ENCODE data around the gene EIF1AX. TPM values are rescaled to one million over a fixed set of nuclear protein-coding genes. Genes with fewer than 3 reads are reported as not detected.
"Not testable (repeated sequence)": the region's sequence is repeated elsewhere in the genome, so short reads cannot be mapped to it uniquely, and the experiment has no call there.

Gene EIF1AX, protein sequence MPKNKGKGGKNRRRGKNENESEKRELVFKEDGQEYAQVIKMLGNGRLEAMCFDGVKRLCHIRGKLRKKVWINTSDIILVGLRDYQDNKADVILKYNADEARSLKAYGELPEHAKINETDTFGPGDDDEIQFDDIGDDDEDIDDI
- 100 to 1,000 TPM in 2 of 10 donors, 10 to 100 TPM in 8; 59.7 to 107 (median 81.5) TPM for polyA plus RNA-seq (ENCODE audit: insufficient read length in 10 of 10)
- long read RNA-seq, donor 1, full-length matches to known transcripts: 49 of 49 reads
- long read RNA-seq, donor 1, partial matches to known transcripts: 0 of 49 reads
- long read RNA-seq, donor 1, other reads (novel, unspliced or antisense): 0 of 49 reads
- long read RNA-seq, donor 2, full-length matches to known transcripts: 19 of 19 reads
- long read RNA-seq, donor 2, partial matches to known transcripts: 0 of 19 reads
- long read RNA-seq, donor 2, other reads (novel, unspliced or antisense): 0 of 19 reads
- long read RNA-seq, donor 3: 0 reads
- long read RNA-seq, donor 4, full-length matches to known transcripts: 21 of 21 reads
- long read RNA-seq, donor 4, partial matches to known transcripts: 0 of 21 reads
- long read RNA-seq, donor 4, other reads (novel, unspliced or antisense): 0 of 21 reads
- long read RNA-seq, donor 5, full-length matches to known transcripts: 42 of 42 reads
- long read RNA-seq, donor 5, partial matches to known transcripts: 0 of 42 reads
- long read RNA-seq, donor 5, other reads (novel, unspliced or antisense): 0 of 42 reads
- long read RNA-seq, donor 6, full-length matches to known transcripts: 49 of 49 reads
- long read RNA-seq, donor 6, partial matches to known transcripts: 0 of 49 reads
- long read RNA-seq, donor 6, other reads (novel, unspliced or antisense): 0 of 49 reads
- long read RNA-seq, donor 7, full-length matches to known transcripts: 23 of 23 reads
- long read RNA-seq, donor 7, partial matches to known transcripts: 0 of 23 reads
- long read RNA-seq, donor 7, other reads (novel, unspliced or antisense): 0 of 23 reads
- long read RNA-seq, donor 8, full-length matches to known transcripts: 49 of 49 reads
- long read RNA-seq, donor 8, partial matches to known transcripts: 0 of 49 reads
- long read RNA-seq, donor 8, other reads (novel, unspliced or antisense): 0 of 49 reads
- long read RNA-seq, donor 9, full-length matches to known transcripts: 7 of 7 reads
- long read RNA-seq, donor 9, partial matches to known transcripts: 0 of 7 reads
- long read RNA-seq, donor 9, other reads (novel, unspliced or antisense): 0 of 7 reads

DNA sequence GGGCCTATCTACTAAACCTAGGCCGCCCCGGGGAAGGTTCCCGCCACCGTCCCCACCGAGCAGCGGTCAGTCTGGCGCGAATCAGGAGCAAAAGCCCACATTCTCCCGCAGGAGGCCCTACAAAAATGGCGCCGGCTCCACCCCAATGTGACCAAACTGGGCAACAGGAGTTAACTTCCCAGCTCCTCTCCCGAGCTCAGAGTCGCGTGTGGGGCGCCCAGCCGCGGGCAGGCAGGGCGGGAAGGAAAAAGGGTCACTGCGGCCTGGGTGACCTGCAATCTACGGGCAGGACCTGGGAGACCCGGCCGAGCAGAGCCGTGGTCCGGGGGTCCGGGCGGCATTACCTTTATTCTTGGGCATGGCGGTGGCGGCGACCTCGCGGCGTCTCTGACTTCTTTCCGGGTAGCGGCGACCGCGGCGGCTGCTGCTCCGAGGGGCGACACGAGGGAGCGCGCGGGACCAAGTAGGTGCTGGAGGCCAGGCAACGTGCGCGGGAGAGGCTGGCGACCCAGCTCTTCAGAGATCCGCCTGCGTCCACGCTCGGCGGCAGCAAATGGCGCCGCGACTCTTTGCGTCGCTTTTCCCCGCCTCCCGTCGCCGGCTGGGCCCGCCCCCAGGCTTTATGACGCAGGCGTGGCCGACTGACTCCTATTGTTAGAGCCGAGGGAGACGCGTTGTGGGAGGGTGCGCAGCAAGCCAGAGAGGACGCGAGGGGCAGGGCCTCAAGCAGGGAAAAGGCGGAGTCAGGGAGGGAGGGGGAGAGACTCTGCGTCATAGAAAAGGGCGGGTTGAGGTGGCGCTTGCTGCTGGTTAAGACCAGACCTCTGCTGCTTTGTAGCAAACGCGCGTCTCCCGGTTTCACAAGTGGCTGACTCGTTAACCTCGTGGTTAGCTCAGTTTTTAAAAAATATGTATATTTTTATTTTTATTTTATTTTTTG lies at the start of gene EIF1AX:
Gene EIF1AX, minus strand, starts transcription at position 558 of the 940 bp plus-strand sequence. Its CDS starts 198 bp downstream, at position 360.
- peak; percentile 97 to 99 (median 97) for DNase-seq

DNA sequence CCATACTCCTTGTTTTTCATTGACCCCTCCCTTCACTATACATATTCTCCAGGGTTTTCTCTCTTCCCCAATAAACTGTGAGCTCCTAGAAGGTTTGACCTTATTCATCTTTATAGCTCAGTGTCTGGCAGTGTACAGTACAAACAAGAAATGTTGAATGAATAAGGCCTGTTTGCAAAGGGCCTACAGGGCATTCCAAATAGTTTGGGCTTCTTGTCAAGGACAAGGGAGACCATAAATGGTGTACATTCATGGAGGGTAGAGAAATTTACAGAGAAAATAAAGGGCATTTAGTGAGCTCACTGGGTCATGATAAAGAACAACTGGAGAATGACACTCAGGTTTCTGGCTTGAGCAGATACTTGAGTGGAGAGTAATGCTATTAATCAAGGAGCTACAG lies 47.5 kb upstream of the EIF1AX start:
- DNase-seq: no peak

DNA sequence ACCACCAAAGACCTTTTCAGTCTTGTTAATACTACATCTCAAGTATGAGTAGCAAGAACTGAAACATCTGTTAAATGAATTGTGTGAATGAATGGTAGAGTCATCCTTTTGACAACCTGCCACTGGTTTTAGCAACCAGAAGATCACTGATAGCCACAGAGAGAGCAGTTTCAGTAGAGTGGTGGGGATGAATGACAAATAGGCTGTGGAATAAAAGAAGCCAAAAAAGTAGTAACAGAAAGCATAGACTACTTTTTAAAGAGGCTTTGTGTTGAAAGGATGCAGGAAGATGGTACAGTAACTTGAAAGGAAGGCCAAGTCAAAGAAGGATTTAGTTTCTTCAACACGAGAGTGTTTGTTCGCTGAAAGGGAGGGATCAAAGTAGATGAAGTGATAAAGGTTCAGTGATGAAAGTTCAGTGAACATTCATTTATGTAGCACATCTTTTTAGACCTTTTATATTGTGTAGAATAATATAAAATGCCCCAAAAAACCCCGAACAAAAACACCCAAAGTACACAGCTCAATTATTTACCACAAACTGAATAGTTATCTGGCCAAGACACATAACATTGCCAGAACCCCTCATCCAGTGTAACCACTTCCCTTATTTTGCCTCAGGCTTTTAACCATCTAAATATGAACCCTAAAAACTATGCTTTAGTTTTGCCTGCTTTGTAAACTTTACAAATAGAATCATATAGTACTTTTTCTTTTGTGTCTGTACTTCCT lies 40.1 kb upstream of the EIF1AX start:
- no peak for DNase-seq

DNA sequence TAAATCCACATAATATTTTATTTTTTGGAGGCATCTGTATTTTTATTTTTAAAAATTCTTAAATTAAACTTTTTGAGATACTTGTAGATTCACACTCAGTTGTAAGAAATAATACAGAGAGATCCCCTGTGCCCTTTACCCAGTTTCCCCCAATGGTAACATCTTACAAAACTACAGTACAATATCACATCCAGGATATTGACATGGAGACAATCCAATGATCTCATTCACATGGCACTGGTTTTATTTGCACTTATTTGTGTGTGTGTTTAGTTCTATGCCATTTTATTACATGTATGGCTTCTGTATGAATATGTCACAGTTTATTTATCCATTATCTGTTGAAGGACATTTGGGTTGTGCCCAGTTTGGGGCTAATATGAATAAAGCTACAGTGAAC lies 35.5 kb upstream of the EIF1AX start:
- DNase-seq: no peak

DNA sequence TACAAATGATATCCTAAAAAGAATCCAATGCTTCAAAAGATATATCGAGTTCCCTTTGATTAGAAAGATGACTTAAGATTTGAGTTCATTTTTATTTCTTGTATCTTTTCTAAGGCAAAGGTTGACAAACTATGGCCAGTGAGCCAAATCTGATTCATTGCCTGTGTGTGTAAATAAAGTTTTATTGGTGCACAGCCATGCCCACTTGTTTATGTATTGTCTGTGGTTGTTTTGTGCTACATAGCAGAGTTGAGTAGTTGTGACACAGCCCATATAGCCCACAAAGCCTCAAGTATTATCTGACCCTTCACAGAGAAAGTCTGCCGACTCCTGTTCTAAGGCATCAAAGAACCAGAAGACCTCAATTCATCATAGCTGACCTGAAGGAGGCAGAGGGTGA lies 32.2 kb upstream of the EIF1AX start:
- no peak for DNase-seq

DNA sequence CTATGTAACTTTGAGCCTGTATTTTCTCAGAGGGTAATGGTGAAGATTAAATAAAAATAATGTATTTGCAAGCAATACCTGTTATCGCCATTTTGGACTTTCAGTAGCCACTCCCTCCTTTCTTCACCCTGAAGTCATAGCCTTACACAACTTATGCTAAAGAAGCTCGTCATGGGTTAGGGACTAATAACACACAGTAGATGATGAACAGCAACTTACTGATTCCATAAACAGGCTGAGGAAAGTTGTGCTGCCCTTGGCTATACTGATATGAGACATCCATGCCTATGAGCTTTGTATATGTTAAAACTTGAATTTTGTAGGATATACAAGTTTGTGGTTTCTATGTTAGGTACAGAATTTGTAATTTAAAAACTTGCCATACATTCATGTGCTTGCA lies 31.7 kb upstream of the EIF1AX start:
- DNase-seq: no peak

DNA sequence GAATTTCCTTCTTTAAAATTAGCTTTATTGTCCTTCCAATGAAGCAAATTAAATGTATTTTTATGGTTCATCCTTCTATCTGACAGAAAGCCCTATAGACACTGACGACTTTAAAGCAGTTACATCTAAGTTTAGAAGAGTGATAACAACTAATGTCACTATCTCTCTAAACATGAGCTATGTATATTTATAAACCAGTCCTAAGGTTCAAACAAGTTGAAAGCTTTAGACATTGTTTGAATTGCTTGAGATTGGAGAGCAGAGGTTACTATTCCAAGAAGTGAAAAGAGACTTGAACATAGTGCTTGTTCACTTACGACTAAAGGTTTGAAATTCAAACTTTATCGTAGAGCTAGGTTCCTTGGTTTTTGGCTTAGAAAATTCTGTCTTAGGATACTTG lies 30.2 kb upstream of the EIF1AX start:
- no peak for DNase-seq

DNA sequence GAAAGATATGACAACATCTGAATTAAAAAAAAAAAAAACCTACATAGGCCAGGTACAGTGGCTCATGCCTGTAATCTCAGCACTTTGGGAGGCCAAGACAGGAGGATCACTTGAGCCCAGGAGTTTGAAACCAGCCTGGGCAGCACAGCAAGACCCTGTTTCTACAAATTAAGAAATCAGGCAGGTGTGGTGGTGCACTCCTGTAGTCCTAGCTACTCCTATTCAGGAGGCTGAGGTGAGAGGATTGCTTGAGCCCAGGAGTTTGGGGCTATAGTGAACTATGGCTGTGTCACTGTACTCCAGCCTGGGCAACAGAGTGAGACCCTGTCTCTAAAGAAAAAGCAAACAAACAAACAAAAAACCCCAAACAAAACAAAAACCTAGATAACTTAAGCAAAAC lies 20.9 kb upstream of the EIF1AX start:
- DNase-seq: not testable (repeated sequence)

DNA sequence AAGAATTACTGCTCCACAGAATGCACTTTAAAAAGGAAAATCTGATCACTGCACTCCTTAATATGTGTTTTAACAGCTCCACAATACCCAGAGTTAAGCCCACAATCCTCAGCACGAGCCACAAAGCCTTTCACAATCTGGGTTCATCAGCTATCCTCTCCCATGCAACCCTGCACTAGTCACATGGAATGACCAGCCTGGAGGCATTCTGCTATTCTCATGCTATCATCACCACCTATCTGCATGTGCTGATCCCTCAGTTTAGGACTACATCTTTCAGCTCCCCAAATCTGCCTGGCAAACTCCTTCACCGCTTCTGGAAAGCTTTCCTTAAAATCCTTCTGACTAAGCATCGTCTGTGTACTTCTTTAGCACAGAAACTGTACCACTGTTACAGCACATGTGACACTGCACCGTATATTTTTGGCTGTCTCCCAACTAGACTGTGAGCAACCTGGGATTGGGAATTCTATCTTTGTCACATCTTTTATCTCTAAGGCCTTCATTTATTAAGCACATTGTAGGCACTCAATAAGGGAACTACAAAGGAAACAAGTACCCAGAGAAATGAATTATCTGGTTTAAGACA lies 18.3 kb upstream of the EIF1AX start:
- DNase-seq: no peak

DNA sequence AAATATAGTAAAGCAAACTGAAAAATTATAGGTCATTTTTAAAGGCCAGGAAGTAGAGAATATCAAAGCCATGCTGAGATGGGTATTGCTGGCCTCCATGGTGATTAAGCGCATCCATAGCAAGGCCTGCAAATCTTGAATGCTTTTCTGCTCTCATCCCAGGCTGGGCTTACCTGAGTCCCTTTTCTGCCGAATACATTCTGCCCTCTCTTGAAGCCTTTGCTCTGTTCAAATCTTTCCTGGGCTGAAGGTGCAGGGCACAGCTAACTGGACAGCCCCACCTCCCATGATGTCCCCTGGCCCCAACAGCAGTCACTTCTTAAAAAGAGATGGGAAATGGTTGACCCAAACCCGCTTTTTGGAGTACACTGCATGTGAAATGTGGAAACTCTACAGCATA lies 10.1 kb upstream of the EIF1AX start:
- DNase-seq: no peak

DNA sequence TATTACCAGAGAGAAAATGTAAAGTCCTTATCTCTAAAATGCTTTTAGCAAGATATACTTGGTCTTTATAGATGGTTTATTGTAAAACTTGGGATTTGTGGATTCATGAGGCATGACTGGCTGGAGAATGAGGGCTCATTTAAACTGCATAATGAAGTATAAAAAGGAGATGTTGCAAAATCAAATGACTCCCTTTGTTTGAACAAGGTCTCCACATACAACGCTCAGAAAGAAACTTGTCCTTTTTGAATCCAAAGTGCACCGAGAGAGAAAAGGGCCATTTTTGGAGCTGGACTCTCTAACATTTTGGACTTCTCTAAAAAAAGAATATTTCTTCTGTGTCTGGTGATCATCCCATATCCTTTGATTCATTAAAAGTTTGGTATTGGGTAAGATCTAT lies 7.7 kb upstream of the EIF1AX start:
- no peak for DNase-seq

DNA sequence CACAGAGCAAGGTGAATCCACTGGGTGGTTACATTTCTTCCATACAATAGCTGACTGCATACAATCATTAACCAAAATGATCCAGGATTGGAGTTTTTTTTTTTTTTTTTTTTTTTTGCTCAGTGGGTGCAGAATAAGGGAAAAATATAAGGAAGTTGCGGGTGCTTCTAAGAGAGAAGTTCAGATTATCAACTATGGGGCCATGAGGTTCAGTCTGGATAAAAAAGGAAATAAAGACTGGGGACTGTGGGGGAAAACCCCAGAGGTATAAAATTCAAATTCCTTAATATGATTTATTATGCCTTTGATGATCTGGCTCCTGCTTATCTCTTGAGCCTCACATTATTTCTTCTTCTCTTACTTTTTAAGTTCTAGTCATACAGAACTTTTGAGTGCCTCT lies 5.9 kb upstream of the EIF1AX start:
- no peak for DNase-seq

DNA sequence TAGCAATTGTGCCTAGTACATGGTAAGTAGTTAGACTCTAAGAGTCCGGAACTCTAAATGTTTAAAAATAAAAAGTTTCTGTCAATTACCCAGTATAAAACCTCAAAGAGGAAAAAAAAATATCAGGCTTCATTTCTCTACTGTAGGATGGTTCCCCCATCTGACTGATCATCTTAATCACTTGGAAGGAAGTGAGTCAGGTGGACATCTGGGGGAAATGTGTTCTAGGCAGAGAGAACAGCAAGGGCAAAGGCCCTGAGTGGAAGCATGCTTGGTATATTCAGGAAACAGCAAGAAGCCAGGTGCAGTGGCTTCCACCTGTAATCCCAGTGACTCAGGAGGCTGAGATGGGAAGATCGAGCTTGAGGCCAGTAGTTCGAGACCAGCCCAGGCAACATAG lies 2.9 kb upstream of the EIF1AX start:
- peak in 1 of 3 donors; percentile 9 for DNase-seq

DNA sequence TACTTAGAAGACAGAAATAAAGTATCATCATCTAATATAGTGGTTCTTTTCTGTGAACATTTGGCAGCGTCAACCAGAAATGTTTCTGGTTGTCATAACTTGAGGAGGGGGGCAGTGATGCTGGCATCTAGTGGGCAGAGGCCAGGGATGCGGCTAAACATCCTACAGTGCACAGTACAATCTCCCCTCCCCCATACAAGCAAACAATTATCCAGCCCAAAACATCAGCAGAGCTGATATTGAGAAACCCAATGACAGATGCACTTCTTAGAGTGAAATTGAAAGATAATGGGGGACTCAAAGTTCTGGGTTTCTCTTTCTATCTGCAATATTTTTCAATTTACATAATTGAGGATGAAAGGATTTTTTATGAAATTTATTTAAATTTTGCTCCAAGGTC lies 1.9 kb upstream of the EIF1AX start:
- DNase-seq: peak in 1 of 3 donors; percentile 5

DNA sequence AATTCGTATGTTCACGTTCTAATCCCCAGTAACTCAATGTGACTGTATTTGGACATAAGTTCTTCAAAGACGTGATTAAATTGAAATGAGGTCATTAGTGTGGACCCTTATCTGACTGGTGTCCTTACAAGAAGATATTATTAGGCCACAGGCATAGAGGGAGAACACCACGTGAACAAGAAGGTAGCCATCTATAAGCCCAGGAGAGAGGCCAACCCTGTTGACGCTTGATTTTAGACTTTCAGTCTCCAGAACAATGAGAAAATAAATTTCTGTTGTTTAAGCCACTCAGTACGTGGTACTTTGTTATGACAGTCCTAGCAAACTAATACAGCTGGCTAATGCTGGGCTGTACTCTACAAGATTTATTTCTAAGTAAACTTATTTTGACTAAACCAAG lies 1.5 kb upstream of the EIF1AX start:
- peak in 1 of 3 donors; percentile 11 for DNase-seq

DNA sequence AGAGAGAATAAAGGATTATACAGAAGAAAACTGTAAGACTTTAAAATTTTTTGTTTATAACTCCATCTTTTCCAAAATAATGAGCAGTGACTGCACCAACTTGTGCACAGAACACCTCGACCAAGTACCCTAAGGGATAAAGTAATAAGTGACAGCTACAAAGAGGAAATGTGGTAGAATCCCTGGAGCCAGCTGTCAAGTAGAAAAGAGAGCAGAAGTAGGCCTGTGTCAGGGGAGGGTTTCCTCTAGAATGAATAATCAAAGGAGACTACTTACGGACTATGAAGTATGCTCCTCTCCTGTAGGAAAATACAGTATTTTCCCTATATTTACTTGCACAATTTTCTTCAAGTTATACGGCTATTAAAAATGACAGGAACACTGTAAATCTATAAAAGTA lies 1.2 kb downstream of the EIF1AX start:
- DNase-seq: peak in 1 of 3 donors; percentile 16

DNA sequence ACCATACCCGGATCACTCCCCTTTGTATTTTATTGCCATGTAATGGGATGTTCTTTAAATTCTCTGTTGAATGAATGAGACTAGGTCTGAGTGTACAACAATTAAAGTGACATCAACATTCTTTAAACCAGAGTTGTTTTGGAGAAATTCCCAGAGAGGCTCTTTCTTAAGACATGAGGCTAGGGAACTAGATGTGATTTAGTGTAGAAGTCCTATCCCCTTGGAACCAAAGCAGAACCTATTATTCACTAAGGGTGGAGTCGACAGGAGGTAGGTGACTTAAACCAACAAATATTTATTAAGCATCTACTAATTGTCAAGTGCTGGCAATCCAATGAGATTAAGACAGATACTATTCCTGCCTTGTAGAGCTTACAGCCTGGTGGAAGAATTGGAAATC lies 1.7 kb downstream of the EIF1AX start:
- peak in 2 of 3 donors; percentile 10 to 25 for DNase-seq

DNA sequence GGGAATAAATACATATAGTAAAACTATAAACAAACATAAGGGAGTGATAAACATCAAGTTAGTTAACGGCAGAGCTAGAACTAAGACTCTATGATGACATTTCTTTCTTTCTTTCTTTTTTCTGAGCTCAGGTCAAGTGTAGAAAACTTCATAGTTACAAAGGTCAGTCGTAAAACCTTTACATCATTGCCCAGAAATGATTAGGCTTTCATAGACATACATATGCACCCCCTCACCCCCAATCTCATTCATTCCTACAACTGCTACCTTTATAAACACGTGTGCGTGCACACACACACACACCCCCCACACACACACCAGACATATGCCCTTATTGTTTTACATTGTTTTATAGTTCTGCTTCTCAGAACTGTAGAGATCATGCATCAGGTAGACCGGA lies 5.7 kb downstream of the EIF1AX start:
- DNase-seq: no peak

DNA sequence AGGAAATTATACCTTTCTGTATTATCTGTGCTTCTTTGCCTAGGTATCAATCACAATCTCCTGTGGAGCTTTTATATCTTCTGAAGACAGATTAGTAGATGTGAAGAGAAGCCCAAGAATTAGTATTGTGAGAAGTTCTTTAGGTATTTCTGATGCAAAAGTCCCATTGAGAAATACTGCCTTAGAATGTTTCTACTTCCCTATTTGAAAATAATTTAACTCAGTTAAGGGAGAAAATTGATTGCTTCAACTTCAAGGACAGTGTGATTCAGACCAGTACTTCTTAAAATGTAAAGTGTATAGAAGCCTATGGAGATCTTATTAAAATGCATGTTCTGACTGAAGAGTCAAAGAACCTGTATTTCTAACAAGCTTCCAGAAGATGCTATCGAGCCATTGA lies 9.0 kb downstream of the EIF1AX start:
- DNase-seq: no peak

DNA sequence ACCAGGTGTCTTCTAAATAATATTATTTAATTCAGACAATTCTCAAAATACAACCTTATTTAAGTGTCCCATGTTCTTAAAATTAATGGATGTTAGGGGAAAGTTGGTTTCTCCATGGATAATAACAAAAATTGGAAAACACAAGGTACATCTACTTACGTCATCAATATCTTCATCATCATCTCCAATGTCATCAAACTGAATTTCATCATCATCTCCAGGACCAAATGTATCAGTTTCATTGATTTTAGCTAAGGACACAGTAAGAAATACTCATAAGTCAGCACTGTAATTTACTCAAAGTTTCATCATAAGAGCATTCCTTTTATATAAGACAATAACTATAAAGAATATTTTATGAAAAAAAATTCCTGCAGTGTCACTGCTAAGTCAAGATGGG lies 11.3 kb downstream of the EIF1AX start:
- no peak for DNase-seq
